Epithelial cell of proximal tubule (primary cell): ENCODE data around the gene MRPL49. TPM values are rescaled to one million over a fixed set of nuclear protein-coding genes. Genes with fewer than 3 reads are reported as not detected.

Experiments
- DNase-seq: peaks from one replicate; pipeline ENCODE4 v3.0.0-alpha.2; 2011; ENCODE audit warnings: low read depth
- H3K4me3 ChIP-seq: 2 replicates; pipeline ENCODE4 v1.5.1; 2011; ENCODE audit warnings: low read depth, mild to moderate bottlenecking, low read length
- total RNA-seq: library from RNA; depleted of rRNA; stranded (reverse); fragments of >200 nt; gene quantifications from 2 replicates; pipeline ENCODE4 v1.2.3, GENCODE V29; 2015
- TF ChIP-seq, protein P1 (sequence below): conservative IDR thresholded peaks from 2 replicates; pipeline ENCODE4 v1.5.1; 2012; ENCODE audit warnings: low read depth, mild to moderate bottlenecking, low read length

The MRPL49 gene
- total RNA-seq, 1 donor from 2014 or later, result 77.5 TPM

DNA sequence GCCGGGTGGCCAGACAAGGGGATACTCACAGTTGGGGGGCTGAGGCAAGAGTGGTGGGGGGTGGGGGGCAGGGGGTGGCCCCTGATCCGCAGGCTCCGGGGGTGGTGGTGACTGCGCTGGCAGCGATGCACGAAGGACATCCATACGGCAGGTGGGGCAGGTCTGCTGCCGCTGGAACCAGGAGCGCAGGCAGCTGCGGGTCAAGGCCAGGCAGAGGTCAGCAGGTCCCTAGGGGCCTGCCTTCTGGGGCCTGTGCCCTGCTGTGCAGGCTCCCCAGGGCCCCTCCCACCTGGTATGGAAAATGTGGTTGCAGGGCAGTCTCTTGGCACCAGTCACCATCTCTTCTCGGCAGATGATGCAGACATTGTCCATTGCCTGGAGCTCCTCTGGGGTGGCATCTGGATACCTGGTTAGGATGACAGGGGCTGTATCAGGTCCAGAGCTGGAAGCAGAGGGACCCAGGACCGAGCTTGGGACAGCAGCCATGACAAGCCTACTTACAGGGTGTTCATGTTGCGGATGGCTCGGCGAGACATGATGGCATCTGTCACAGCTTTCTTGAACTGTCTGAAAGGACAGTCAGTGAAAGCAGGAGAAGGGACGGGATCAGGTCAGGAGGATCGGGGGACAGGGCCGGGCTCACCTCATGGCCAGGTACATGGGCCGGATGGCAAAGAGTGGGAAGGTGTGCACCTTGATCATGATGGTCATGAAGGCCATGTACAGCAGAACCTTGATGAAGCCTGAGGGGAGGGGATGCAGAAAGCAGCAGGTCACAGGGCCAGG lies 8.7 kb downstream of the MRPL49 start:
- TF ChIP-seq, protein P1, sequence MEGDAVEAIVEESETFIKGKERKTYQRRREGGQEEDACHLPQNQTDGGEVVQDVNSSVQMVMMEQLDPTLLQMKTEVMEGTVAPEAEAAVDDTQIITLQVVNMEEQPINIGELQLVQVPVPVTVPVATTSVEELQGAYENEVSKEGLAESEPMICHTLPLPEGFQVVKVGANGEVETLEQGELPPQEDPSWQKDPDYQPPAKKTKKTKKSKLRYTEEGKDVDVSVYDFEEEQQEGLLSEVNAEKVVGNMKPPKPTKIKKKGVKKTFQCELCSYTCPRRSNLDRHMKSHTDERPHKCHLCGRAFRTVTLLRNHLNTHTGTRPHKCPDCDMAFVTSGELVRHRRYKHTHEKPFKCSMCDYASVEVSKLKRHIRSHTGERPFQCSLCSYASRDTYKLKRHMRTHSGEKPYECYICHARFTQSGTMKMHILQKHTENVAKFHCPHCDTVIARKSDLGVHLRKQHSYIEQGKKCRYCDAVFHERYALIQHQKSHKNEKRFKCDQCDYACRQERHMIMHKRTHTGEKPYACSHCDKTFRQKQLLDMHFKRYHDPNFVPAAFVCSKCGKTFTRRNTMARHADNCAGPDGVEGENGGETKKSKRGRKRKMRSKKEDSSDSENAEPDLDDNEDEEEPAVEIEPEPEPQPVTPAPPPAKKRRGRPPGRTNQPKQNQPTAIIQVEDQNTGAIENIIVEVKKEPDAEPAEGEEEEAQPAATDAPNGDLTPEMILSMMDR, result no peak
- no peak for DNase-seq
- no peak overlapping the region for H3K4me3 ChIP-seq

DNA sequence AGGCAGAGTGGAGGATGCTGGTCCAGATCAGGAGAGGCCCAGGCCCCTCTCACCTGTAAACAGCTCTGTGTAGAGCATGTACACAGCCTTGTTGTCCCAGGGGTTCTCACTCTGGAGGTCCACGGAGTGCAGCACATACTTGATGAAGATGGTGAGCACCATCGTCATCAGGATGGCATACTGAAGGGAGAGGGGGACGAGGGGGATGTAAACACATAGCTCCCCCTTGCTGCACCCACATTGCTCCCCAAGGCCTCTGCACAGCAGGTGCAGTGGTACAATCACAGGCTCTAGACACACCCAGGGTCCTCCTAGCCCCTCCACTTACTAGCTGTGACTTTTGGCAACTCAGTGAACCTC lies 9.3 kb downstream of the MRPL49 start:
- TF ChIP-seq, protein P1, result no peak
- no peak for DNase-seq
- H3K4me3 ChIP-seq, result no peak overlapping the region

DNA sequence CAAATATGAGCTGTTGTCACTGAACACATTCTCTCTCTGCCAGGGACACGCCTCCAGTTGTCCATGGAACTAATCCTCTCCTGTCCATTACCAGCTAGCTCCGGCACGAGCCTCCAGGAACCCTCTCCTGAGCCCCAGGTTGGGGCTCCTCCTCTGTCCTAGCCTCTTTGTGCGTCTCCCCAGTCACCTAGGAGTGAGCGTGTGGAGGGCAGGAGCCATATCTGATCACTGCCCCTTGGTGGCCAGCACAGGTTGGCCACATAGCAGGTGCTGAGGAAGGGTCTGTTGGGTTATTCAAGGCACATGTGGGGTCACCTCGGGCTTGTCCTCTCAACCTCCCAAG lies 9.7 kb downstream of the MRPL49 start:
- H3K4me3 ChIP-seq, result no peak overlapping the region
- TF ChIP-seq, protein P1, result no peak
- DNase-seq, result no peak

DNA sequence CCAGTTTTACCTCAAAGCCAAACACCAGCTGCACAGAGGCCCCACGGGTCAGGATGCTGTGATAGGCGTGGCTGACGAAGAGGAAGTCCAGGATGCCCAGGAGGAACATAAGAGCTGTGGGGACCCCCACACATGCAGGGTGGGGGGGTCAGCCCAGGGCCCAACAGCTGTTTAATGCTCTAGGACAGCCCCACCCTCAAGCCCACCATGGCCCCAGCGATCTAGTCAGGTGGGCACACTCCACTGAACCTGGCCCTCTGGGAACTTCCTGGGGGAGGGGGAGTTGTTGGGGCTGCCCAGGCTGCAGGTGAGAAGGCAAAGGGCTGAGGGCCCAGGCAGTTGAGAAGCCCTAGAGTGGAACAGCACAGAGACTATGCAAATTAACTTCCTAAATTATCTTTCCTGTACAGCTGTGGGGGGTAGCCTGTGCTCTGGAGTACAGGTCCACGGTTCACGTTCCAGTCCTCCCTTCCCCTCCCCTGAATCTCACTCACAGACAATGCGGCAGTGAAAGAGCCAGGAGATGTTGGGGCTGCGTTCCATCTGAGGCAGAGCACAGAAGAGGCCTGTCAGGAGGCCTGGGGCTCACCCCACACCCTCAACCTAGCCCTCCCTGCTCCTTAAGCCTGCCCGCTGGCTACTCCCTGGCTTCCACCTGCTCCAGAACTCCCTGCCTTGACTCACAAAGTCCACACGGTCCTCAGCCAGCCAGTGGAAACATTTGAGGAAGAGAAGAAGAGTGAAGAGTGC lies 10.3 kb downstream of the MRPL49 start:
- no peak for DNase-seq
- H3K4me3 ChIP-seq, result no peak overlapping the region
- TF ChIP-seq, protein P1, result no peak

DNA sequence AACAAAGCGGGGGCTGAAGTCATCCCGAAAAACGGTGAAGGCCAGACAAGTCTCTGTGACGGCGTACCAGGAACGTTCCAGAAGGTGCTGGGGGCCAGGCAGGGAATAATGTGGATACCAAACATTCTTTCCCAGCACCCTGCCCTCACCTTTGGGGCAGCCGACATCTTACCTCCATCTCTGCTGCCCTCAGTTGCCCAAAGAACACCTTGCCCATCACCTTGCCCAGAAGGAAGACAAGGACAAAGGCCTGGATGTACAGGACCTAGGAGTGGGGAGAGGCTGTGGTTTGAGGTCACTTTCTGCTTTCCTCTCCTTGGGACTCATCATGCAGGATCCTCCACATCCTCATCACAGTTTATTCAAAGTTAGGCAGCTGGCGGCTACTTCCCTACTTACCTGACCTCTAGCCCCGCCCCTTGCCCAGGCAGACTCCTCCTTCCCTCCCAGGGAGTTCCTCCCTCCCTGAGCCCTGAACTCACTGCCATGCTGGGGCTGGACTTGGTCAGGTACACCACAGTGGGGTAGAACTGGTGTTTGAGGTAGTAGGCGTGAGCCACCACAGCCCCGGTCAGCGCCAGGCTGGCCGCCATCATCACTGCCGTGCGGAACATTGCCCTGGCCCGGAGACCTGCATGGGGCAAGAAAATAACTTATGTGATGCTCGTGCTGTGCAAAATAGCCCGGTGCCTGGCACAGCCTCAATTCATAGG lies 11.0 kb downstream of the MRPL49 start:
- TF ChIP-seq, protein P1, result no peak
- DNase-seq, result no peak
- peak overlapping the region; percentile 76 for H3K4me3 ChIP-seq

DNA sequence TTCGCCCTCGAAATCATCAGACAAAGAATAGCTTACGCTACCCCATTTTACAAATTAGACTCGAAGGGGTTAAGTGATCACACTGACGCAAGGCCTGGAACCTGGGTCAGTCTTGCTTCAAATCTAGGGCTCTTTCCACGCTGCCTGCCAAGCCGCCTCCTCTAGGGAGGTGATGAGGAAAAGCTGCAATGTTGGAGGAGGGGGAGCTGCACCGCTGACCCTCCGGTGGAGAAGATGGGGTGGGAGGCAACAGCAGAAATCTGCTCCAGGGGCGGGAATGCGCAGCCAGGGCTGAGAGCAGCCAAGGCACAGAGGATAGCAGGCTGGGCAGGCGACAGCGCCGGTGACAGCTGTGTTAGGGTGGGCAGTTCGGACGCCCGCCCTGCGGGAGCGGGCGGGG lies 11.6 kb downstream of the MRPL49 start:
- no peak for DNase-seq
- TF ChIP-seq, protein P1, result no peak
- H3K4me3 ChIP-seq, result peak overlapping the region; percentile 76
